GM19043 (cell line): ENCODE data around the gene ANP32B.

ENCODE experiments used
- ATAC-seq: cut with Tn5 transposase; IDR thresholded peaks from one replicate; pipeline ENCODE4 v1.9.1; 2021; ENCODE audit warnings: low read depth; ENCODE audit not compliant: unreplicated experiment

The ANP32B gene

DNA sequence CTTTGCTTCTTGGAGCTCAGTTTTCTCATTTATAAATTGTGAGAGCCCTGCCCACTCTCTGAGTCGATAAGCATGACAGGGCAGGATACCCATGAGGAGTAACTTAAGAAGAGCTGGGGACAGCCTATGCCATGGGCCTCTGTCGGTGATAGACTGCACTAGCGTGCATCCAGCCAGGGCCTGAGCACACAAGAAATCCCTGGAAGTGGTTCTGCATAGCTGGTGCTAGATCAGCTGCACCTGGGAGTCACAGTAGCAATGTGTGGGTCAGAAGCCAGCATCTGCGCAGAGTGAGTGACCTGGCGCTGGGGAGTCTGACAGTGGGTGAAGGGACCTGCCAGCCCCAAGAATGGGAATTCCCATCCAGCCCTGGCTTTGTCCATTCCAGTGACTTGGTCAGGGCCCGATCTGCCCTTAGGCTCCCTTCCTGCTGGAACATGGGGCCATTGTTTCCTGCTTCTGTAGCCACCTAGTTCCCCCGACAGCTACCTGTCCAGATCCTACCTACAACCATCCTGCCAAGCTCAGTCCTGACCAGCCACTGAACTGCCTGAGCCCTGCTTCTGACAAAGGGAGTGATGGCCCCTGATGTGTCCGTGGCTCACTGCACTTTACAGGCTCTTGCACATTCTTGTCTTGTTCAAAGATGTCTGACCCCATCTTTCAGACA lies 37.5 kb downstream of the ANP32B start:
- ATAC-seq, result no peak

GRCh38 chr9:98021306-98022040 lies 38.3 kb downstream of the ANP32B start:
- ATAC-seq, result no peak

- ATAC-seq, result no peak
Observed at GRCh38 chr9:98022447-98022846, 39.3 kb downstream of the ANP32B start.

DNA sequence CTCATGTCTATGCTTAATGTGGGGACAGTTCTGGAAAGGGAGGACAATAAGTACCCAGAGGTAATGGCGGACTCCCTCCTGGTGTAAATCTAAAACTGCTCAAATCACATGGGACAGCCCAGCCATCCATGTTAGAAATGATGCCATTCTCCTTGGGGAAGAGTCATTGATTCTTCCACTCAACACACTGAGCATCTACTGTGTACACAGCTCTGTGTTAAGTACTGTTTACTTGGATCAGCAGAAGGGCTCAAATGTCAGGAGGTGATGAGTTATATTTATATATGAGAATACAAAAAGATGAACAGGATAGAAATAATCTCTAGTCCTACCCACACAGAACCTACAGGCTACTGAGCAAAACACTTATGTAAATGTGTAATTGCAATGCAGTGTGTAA lies 41.6 kb downstream of the ANP32B start:
- ATAC-seq, result no peak

- no peak for ATAC-seq
Observed at GRCh38 chr9:98031169-98031568, 48.0 kb downstream of the ANP32B start.

DNA sequence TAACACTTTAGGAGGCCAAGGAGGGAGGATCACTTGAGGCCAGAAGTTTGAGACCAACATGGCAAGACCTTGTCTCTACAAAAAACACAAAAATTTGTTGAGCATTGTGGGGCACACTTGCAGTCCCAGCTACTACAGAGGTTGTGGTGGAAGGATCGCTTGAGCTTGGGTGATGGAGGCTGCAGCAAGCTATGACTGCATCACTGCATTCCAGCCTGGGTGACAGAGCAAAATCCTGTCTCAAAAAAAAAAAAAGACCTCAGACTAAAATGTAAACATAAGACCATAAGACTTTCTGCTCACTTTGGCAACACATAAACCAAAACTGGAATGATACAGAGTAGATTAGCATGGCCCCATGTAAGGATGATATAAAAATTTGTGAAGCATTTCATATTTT lies 48.8 kb downstream of the ANP32B start:
- ATAC-seq, result no peak

GRCh38 chr9:98034593-98035546 lies 51.7 kb downstream of the ANP32B start:
- peak; percentile 44 for ATAC-seq

GRCh38 chr9:98037357-98037756 lies 54.2 kb downstream of the ANP32B start:
- ATAC-seq, result no peak

DNA sequence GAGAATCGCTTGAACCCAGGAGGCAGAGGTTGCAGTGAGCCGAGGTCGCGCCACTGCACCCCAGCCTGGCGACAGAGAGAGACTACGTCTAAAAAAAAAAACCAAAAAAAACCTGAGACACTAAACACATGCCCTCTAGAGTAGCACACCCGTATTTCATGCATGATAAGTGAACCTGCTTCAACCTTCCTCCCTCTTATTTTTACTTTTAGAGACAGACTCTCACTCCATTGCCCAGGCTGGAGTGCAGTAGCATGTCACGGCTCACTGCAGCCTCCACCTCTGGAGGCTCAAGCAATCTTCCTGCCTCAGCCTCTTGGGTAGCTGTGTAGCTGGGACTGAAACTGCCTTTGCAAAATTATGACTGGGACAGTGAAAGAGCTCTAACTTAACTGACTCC lies 55.8 kb downstream of the ANP32B start:
- ATAC-seq, result no peak

GRCh38 chr9:98039607-98040017 lies 56.5 kb downstream of the ANP32B start:
- no peak for ATAC-seq

- ATAC-seq, result no peak
Observed at GRCh38 chr9:98040212-98040611, 57.1 kb downstream of the ANP32B start.

DNA sequence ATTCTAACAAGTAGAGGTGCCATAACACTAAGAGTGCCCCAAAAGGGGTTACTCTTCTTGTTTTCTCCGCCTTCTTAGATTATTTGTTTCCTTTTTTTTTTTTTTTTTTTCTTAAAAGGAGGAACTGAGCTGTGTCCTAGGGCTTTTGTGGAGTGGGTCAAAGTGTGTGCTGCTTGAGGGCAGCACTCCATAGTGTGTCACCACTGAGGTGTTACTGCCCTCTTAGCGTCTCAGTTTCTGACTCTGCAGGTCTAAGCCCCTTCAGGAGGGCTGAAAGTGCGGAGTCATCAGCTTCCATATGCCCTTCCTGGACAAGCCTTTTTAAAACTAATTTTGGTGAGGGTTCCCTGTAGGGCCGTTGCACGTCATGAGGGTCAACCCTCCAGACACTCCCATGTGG lies 60.8 kb downstream of the ANP32B start:
- no peak for ATAC-seq

GRCh38 chr9:98045234-98046179 lies 62.4 kb downstream of the ANP32B start:
- ATAC-seq, result peak; percentile 66

- ATAC-seq, result no peak
Observed at GRCh38 chr9:98046180-98046543, 63.0 kb downstream of the ANP32B start.

DNA sequence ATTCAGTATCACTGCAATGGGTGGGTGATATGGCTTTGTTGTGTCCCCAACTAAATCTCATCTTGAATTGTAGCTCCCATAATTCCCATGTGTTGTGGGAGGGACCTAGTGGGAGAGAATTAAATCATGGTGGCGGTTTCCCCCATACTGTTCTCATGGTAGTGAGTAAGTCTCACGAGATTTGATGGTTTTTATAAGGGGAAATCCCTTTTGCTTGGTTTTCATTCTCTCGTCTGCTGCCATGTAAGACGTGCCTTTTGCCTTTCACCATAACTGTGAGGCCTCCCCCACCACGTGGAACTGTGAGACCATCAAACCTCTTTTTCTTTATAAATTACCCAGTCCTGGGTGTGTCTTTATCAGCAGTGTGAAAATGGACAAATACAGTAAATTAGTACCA lies 63.9 kb downstream of the ANP32B start:
- no peak for ATAC-seq

DNA sequence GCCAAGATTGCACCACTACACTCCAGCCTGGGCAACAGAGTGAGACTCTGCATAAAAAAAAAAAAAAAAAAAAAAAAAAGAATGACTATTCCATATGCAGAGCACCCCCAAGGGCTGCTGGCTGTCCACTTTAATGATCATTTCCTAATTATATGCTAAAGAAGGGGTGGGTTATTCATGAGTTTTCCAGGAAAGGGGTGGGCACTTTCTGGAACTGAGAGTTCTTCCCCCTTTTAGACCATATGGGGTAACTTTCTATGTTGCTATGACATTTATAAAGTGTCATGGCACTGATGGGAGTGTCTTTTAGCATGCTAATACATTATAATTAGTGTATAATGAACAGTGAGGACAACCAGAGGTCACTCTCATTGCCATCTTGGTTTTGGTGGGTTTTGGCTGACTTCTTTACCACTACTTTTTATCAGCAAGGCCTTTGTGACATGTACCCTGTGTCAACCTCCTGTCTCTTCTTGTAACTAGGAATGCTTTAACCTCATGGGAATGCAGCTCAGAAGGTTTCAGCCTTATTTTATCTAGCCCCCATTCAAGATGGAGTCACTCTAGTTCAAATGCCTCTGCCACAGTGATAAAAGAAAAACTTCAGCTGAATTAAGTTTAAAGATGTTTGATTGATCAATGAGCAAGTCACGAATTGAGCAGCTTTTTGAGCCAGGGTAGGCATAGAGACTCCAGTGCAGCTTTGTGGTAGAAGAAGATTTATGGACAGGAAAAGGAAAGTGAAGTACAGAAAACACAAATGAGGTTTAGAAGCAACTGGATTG lies 66.3 kb downstream of the ANP32B start:
- no peak for ATAC-seq

- ATAC-seq, result no peak
Observed at GRCh38 chr9:98050351-98050750, 67.2 kb downstream of the ANP32B start.

- no peak for ATAC-seq
Observed at GRCh38 chr9:98054376-98054951, 71.3 kb downstream of the ANP32B start.
